Stomach smooth muscle (tissue), 2 donors: ENCODE data around the gene CRIP2.

ENCODE experiments used
- H3K27ac ChIP-seq: one replicate; pipeline ENCODE4 v1.7.0; 2013; ENCODE audit warnings: mild to moderate bottlenecking, low read length, inconsistent platforms
- H3K27me3 ChIP-seq, 2 donors: one replicate each; pipeline ENCODE4 v1.7.0; 2013; ENCODE audit warnings: low read length in 2 of 2; ENCODE audit not compliant: insufficient read depth in 2 of 2, control insufficient read depth in 1 of 2
- H3K36me3 ChIP-seq, 2 donors: one replicate each; pipeline ENCODE4 v1.7.0; 2013; ENCODE audit warnings: low read length in 2 of 2; ENCODE audit not compliant: control insufficient read depth in 2 of 2, insufficient read depth in 2 of 2
- H3K4me1 ChIP-seq: one replicate; pipeline ENCODE4 v1.7.0; 2013; ENCODE audit warnings: low read length; ENCODE audit not compliant: control insufficient read depth, insufficient read depth
- H3K4me3 ChIP-seq, 2 donors: one replicate each; pipeline ENCODE4 v1.7.0; 2013; ENCODE audit warnings: low read length in 2 of 2
- H3K9ac ChIP-seq, 2 donors: one replicate each; pipeline ENCODE4 v1.7.0; 2013; ENCODE audit warnings: low read length in 2 of 2, mild to moderate bottlenecking in 1 of 2
- H3K9me3 ChIP-seq, 2 donors: one replicate each; pipeline ENCODE4 v1.7.0; 2013; ENCODE audit warnings: low read length in 2 of 2; ENCODE audit not compliant: control insufficient read depth in 2 of 2
- donor health status: healthy.
- donor health status: Pancreatic carcinoma.

The CRIP2 gene

DNA sequence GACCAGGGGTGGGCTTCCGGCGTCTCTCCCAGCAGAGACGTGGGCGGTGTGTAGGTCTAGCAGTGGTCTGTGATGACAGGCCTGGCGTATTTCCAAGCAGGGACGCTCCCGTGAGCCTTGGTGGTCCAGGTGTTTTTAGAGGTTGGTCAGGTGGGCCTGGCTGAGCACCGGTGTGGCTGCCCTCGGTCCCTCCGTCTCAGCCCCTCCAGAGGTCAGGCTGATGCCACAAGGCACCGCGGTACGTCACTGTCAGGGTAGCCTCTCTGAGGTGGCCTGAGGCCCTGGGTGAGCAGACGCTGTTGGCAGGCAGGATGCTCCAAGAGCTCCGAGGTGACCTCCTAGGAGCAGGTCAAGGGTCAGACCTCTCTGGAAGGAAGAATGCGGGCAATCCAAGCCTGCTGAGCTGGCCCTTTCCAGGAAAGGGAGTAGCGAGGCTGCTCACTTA lies 41.4 kb upstream of the CRIP2 start:
- Histone ChIP-seq H3K4me1 (peaks cover 5% of the 10 kb centered on the region), H3K27ac (no peak overlapping the region), H3K4me3 (no peak overlapping the region), H3K9me3 (peaks cover 0 to 4% of the 10 kb centered on the region in 2 donors), H3K27me3 (no peaks in the 10 kb centered on the region), H3K9ac (no peak overlapping the region), H3K36me3 (peaks cover 3 to 4% of the 10 kb centered on the region in 2 donors)

DNA sequence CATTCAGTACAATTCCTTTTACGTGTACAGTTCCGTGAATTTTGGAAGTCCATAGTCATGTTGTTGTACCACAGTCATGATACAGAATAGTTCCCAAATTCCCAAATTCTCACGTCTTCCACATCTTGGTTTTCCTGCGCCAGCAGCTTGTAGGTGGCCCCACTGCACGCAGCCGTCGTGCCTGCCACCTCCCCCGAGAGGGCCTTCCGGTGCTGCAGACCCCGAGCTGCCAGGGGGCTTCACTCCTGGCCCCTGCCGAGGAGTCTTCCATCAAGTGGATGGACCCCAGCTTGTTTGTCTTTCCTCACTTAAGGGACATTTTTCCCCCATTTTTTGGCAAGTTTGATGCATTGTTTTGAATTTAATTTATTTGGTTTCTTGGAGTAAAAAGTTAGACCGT lies 38.2 kb upstream of the CRIP2 start:
- peaks cover 0 to 5% of the 10 kb centered on the region in 2 donors for H3K36me3 ChIP-seq
- no peak overlapping the region for H3K9ac ChIP-seq
- no peak overlapping the region for H3K27ac ChIP-seq
- H3K4me3 ChIP-seq = no peak overlapping the region
- peaks cover 5% of the 10 kb centered on the region for H3K4me1 ChIP-seq
- H3K9me3 ChIP-seq = no peaks in the 10 kb centered on the region
- H3K27me3 ChIP-seq = no peaks in the 10 kb centered on the region

DNA sequence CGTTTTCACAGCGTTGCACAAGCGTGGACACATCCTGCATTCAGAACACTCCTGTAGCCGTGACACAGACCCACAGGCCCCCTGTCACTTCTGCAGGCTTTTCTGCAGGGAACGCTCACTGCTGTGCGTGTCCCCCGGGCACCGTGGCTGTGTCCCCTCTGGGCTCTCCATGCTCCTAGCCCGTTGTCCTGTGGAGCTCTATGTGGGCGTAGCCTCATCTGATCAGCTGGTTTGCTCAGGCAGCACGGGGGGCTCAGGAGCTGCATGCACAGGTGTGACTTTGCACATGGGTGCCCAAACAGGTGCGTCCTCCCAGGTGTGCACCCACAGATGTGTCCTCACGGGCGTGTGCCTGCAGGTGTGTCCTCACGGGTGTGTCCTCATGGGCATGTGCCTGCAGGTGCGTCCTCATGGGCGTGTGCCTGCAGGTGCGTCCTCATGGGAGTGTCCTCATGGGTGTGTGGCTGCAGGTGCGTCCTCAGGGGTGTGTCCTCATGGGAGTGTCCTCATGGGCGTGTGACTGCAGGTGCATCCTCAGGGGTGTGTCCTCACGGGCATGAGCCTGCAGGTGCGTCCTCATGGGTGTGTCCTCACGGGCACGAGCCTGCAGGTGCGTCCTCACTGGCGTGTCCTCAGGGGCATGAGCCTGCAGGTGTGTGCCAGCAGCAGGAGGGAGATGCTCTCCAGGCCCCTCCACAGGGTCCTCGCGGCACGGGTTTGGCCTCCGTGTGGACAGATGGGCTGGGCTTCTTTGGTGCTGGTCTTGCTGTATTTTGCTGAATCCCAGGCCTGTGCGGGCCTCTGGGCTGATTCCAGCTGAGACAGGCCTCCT lies 37.5 kb upstream of the CRIP2 start:
- Histone ChIP-seq H3K27me3 (no peaks in the 10 kb centered on the region), H3K27ac (no peak overlapping the region), H3K9ac (no peak overlapping the region), H3K9me3 (no peaks in the 10 kb centered on the region), H3K36me3 (peaks cover 0 to 5% of the 10 kb centered on the region in 2 donors), H3K4me3 (no peak overlapping the region), H3K4me1 (peaks cover 5% of the 10 kb centered on the region)

DNA sequence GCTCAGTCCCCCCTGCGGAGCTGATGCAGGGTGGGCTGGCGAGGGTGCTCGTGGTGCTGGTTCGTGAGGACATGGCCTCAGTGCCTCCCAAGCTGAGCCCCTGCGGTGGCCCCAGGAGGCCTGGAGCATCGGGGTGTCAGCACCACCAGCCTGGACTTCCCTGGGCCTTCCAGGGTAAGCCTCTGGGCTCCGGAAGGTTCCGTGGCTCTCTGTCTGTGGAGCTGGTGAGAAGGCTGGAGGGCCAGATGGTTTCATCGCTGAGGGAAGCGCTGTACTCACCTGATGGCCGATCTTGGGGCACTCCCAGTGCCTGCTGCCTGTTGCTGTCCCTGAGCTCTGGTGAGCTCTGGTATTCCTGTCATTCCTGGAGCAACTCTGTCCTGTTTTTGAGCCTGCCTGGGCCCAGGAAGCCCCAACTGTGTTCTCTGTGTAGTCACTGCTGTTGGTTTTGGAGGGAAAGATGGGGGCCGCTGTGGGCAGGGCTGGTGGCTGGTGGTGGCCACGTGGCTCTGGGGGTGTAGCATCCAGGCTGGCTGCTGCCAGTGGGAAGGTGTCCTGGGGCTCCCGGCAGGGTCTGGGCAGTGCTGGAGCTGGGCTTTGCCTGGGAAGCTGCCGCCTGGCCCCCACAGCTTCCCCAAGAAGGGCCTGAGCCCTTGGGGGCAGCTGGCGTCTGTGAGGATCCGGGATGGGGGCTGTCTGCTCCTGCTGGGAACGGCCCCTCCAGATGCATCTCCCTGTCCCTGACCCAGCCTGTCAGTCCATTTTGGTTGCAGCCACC lies 36.7 kb upstream of the CRIP2 start:
- Histone ChIP-seq H3K4me3 (no peak overlapping the region), H3K4me1 (peaks cover 5% of the 10 kb centered on the region), H3K36me3 (peaks cover 0 to 7% of the 10 kb centered on the region in 2 donors), H3K27ac (no peak overlapping the region), H3K27me3 (no peaks in the 10 kb centered on the region), H3K9ac (no peak overlapping the region), H3K9me3 (no peaks in the 10 kb centered on the region)

DNA sequence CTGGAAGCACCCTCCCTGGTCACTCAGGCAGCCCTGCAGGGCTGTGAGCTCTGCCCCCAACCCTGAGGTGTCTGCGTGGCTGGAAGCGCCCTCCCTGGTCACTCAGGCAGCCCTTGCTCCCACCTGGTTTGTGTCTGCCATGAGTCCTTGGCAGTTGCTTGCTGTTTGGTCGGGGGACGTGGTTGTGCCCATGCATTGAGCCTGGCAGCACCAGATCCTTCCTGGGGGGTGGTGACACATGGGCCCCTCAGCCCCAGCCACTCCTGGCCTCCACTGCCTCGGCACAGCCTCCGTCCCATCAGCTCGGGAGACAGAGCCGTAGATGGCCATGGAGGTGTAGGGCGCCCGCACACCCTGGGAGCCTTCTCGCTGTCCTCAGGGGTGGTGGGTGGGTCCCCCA lies 35.4 kb upstream of the CRIP2 start:
- H3K36me3 ChIP-seq = peaks cover 0 to 7% of the 10 kb centered on the region in 2 donors
- H3K27ac ChIP-seq = no peak overlapping the region
- no peaks in the 10 kb centered on the region for H3K9me3 ChIP-seq

DNA sequence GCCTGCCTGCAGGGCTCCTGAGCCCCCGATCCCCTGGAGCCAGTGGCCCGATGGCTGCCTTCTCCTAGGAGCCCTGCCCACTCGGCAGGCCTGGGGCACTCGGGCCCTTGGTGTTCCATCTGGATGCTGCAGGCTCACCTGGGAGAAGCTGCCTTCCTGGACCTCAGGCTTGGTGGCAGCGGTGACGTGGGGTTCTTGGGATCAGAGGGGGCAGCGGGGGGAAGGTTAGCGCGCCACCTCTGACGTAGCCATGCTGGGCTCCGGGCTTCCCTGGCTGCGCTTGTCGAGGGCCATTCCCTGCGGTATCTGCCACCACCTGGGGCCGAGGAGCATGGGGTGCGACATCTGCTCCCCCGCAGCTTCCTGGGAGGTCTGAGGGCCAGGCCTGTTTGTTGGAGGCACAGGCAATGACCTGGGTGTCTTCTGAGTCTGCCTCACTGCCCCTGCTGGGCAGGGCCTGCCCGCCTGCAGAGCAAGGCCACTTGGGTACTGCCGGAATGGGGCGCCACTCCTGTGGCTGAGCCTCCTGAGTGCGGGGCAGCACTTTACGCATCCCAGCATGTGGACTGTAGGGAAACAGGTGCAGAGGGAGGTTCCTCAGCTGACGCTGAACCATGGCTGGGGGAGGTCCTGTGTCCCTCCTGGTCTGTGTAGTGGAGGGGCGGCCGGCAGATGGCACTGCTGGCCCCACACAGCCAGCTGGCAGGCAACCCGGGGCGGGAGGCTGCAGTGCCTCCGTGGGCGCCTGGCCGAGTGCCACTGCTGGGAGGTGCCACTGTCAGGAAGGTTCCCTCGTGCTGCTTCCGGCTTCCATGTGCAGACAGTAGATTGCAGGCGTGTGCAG lies 34.7 kb upstream of the CRIP2 start:
- H3K4me1 ChIP-seq = peaks cover 5% of the 10 kb centered on the region
- H3K4me3 ChIP-seq = no peak overlapping the region
- peaks cover 0 to 7% of the 10 kb centered on the region in 2 donors for H3K36me3 ChIP-seq
- H3K27me3 ChIP-seq = no peaks in the 10 kb centered on the region
- H3K27ac ChIP-seq = no peak overlapping the region
- no peaks in the 10 kb centered on the region for H3K9me3 ChIP-seq
- H3K9ac ChIP-seq = no peak overlapping the region

More for the DNA sequence above, 35.4 kb upstream of the CRIP2 start:
- Histone ChIP-seq H3K4me3 (no peak overlapping the region), H3K27me3 (no peaks in the 10 kb centered on the region), H3K4me1 (peaks cover 5% of the 10 kb centered on the region), H3K9ac (no peak overlapping the region)

DNA sequence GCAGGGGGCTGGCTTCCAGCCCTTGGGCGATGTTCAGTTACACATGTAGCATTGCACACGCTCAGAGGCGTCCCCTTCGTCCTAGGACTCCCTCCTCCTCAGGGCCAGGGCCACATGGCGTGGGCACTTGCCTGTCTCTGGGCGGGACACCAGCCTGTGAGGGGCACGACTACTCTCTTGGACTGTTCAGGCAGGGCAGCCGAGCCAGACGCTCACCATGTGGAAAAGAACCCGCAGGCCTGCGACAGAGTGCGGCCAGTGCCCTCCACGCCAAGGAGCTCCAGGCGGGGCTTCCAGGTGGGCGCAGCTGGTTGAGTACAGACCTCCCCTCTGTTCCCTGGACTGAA lies 34.1 kb upstream of the CRIP2 start:
- Histone ChIP-seq H3K4me3 (no peak overlapping the region), H3K4me1 (peaks cover 5% of the 10 kb centered on the region), H3K27ac (no peak overlapping the region), H3K36me3 (peaks cover 0 to 7% of the 10 kb centered on the region in 2 donors), H3K9ac (no peak overlapping the region), H3K9me3 (no peaks in the 10 kb centered on the region), H3K27me3 (no peaks in the 10 kb centered on the region)

DNA sequence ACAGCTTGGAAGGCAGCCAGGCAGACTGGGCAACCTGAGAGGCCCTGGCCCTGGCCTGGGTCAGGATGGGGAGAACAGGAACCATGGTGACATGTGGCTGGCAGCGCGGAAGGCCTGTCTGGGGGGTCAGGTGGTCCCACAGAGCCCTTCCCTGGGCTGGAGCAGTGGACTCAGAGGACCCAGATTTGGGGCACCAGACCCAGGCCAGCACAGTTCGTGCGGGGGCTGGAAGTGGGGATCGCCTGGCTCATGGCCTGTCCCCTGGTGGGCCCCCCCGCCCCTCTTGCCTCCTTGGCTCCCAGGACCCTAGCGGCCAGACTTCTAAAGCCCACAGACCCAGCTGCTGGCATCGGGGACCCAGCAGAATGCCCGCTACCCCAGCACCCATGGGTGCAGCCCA lies 33.6 kb upstream of the CRIP2 start:
- no peaks in the 10 kb centered on the region for H3K9me3 ChIP-seq
- no peaks in the 10 kb centered on the region for H3K27me3 ChIP-seq
- no peak overlapping the region for H3K27ac ChIP-seq
- H3K4me3 ChIP-seq = no peak overlapping the region
- peaks cover 5% of the 10 kb centered on the region for H3K4me1 ChIP-seq
- no peak overlapping the region for H3K9ac ChIP-seq
- peaks cover 0 to 7% of the 10 kb centered on the region in 2 donors for H3K36me3 ChIP-seq

DNA sequence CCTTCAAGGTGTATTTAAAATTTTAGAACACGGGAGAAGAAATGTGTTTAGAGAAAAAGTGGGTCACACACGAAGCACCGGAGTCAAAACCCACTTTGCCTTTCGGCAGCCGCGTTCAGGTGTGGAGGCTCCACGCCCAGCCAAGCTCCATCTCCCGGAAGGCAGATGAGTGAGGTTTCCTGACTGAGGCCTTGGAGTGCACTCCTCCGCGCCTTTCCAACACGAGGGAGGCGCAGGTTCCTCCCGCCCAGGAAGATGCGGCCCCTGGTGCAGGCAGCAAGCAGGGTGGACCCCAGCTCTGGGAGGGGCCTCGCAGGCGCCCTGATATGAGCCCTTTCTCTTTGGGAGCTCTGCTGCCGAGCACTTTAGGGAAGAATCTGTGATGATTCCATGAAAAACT lies 32.5 kb upstream of the CRIP2 start:
- H3K9ac ChIP-seq = no peak overlapping the region
- H3K27me3 ChIP-seq = no peaks in the 10 kb centered on the region
- H3K27ac ChIP-seq = no peak overlapping the region
- H3K9me3 ChIP-seq = no peaks in the 10 kb centered on the region
- peaks cover 5% of the 10 kb centered on the region for H3K4me1 ChIP-seq
- H3K36me3 ChIP-seq = peaks cover 0 to 6% of the 10 kb centered on the region in 2 donors
- H3K4me3 ChIP-seq = no peak overlapping the region

DNA sequence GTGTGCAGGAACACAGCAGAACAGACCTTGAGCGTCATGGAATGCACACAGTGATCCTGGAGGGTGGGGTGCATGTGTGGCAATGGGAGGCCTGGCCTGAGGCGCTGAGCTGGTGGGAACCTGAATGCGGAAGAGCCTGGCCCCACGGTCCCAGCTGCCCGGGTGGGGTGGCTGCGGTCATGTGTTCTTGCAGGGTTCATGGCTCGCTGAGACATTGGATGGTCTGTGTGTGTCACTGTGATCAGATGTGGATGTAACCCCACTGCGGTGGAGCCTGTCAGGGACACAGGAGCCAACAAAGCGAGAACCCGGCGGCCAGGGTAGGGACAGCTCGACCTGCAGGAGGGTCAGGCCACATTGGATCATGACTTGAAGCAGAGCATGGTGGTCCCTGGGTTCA lies 31.8 kb upstream of the CRIP2 start:
- Histone ChIP-seq H3K36me3 (peaks cover 0 to 6% of the 10 kb centered on the region in 2 donors), H3K27me3 (no peaks in the 10 kb centered on the region), H3K4me1 (no peaks in the 10 kb centered on the region), H3K9me3 (no peaks in the 10 kb centered on the region), H3K27ac (no peak overlapping the region), H3K9ac (no peak overlapping the region), H3K4me3 (no peak overlapping the region)
